Measurements from ENCODE around the gene RADIL.

The RADIL gene

GRCh38 chr7:4835398-4836205, 47.9 kb downstream of the RADIL start:
- no peak overlapping the region for H3K4me3 ChIP-seq (replicated peaks; ENCODE audit: low read depth, low read length)
- no peak for DNase-seq (ENCODE audit: low read depth)
- TF ChIP-seq CTCF (IDR thresholded peaks at IDR 0.05; ENCODE audit: low read length, missing control alignments): no peak

GRCh38 chr7:4834601-4835397, 48.7 kb downstream of the RADIL start:
- no peak overlapping the region for H3K4me3 ChIP-seq (replicated peaks; ENCODE audit: low read depth, low read length)
- no peak for DNase-seq (ENCODE audit: low read depth)
- no peak for TF ChIP-seq CTCF (IDR thresholded peaks at IDR 0.05; ENCODE audit: low read length, missing control alignments)

- no peak for TF ChIP-seq CTCF (IDR thresholded peaks at IDR 0.05; ENCODE audit: low read length, missing control alignments)
These were observed 49.6 kb downstream of the RADIL start for GRCh38 chr7:4833691-4834600.

GRCh38 chr7:4833176-4833575, 50.3 kb downstream of the RADIL start:
- DNase-seq (ENCODE audit: low read depth): no peak
- TF ChIP-seq CTCF (IDR thresholded peaks at IDR 0.05; ENCODE audit: low read length, missing control alignments): no peak

More at GRCh38 chr7:4833691-4834600, 49.6 kb downstream of the RADIL start:
- DNase-seq (ENCODE audit: low read depth): no peak
- H3K4me3 ChIP-seq (replicated peaks; ENCODE audit: low read depth, low read length): no peak overlapping the region

GRCh38 chr7:4832711-4833110, 50.8 kb downstream of the RADIL start:
- DNase-seq (ENCODE audit: low read depth): no peak
- no peak overlapping the region for H3K4me3 ChIP-seq (replicated peaks; ENCODE audit: low read depth, low read length)
- TF ChIP-seq CTCF (IDR thresholded peaks at IDR 0.05; ENCODE audit: low read length, missing control alignments): no peak

More at GRCh38 chr7:4833176-4833575, 50.3 kb downstream of the RADIL start:
- no peak overlapping the region for H3K4me3 ChIP-seq (replicated peaks; ENCODE audit: low read depth, low read length)

GRCh38 chr7:4831723-4832495, 51.6 kb downstream of the RADIL start:
- no peak for DNase-seq (ENCODE audit: low read depth)
- TF ChIP-seq CTCF (IDR thresholded peaks at IDR 0.05; ENCODE audit: low read length, missing control alignments): no peak
- no peak overlapping the region for H3K4me3 ChIP-seq (replicated peaks; ENCODE audit: low read depth, low read length)
